ENCODE measurements around the gene CDK5R1.

The CDK5R1 gene

GRCh38 chr17:32492648-32493289, 6.0 kb downstream of the CDK5R1 start:
- no peak for DNase-seq (ENCODE audit: low read depth in 3 of 3)

- no peak for DNase-seq (ENCODE audit: low read depth in 3 of 3)
Observed at GRCh38 chr17:32493571-32493970, 6.8 kb downstream of the CDK5R1 start.

- no peak for DNase-seq (ENCODE audit: low read depth in 3 of 3)
Observed at GRCh38 chr17:32493976-32494513, 7.3 kb downstream of the CDK5R1 start.

GRCh38 chr17:32494621-32495358, 8.0 kb downstream of the CDK5R1 start:
- DNase-seq (ENCODE audit: low read depth in 3 of 3): no peak

GRCh38 chr17:32495359-32496231, 8.8 kb downstream of the CDK5R1 start:
- no peak for DNase-seq (ENCODE audit: low read depth in 3 of 3)

- no peak for DNase-seq (ENCODE audit: low read depth in 3 of 3)
Observed at GRCh38 chr17:32496395-32497073, 9.7 kb downstream of the CDK5R1 start.

- no peak for DNase-seq (ENCODE audit: low read depth in 3 of 3)
Observed at GRCh38 chr17:32497431-32498205, 10.8 kb downstream of the CDK5R1 start.

GRCh38 chr17:32498391-32498790, 11.6 kb downstream of the CDK5R1 start:
- no peak for DNase-seq (ENCODE audit: low read depth in 3 of 3)

GRCh38 chr17:32502013-32502412, 15.2 kb downstream of the CDK5R1 start:
- DNase-seq (ENCODE audit: low read depth in 3 of 3): no peak

- DNase-seq (ENCODE audit: low read depth in 3 of 3): no peak
Observed at GRCh38 chr17:32502710-32503109, 15.9 kb downstream of the CDK5R1 start.

- no peak for DNase-seq (ENCODE audit: low read depth in 3 of 3)
Observed at GRCh38 chr17:32503251-32504165, 16.7 kb downstream of the CDK5R1 start.

GRCh38 chr17:32504166-32504990, 17.6 kb downstream of the CDK5R1 start:
- DNase-seq (ENCODE audit: low read depth in 3 of 3): no peak

GRCh38 chr17:32508926-32509325, 22.1 kb downstream of the CDK5R1 start:
- DNase-seq (ENCODE audit: low read depth in 3 of 3): no peak

GRCh38 chr17:32510466-32510865, 23.7 kb downstream of the CDK5R1 start:
- no peak for DNase-seq (ENCODE audit: low read depth in 3 of 3)

GRCh38 chr17:32512328-32512727, 25.5 kb downstream of the CDK5R1 start:
- DNase-seq (ENCODE audit: low read depth in 3 of 3): no peak

GRCh38 chr17:32513579-32513978, 26.8 kb downstream of the CDK5R1 start:
- no peak for DNase-seq (ENCODE audit: low read depth in 3 of 3)

GRCh38 chr17:32514606-32515005, 27.8 kb downstream of the CDK5R1 start:
- no peak for DNase-seq (ENCODE audit: low read depth in 3 of 3)

GRCh38 chr17:32515677-32516383, 29.0 kb downstream of the CDK5R1 start:
- no peak for DNase-seq (ENCODE audit: low read depth in 3 of 3)
